Type B pancreatic cell (in vitro differentiated cells): Measurements from ENCODE around the gene CCT7. TPM values are rescaled to one million over a fixed set of nuclear protein-coding genes. Genes with fewer than 3 reads are reported as not detected.

Experiments
- DNase-seq: peaks from one replicate; pipeline ENCODE4 v3.0.0; 2021; ENCODE audit warnings: mixed read lengths; ENCODE audit not compliant: unreplicated experiment; ENCODE audit errors: extremely low spot score
- H3K27ac Mint-ChIP-seq: 2 replicates; pipeline ENCODE4 v1.8.0; 2021; ENCODE audit warnings: mild to moderate bottlenecking, mixed read lengths
- H3K27me3 Mint-ChIP-seq: 2 replicates; pipeline ENCODE4 v1.8.0; 2021; ENCODE audit warnings: mixed read lengths
- H3K36me3 Mint-ChIP-seq: 2 replicates; pipeline ENCODE4 v1.8.0; 2021; ENCODE audit warnings: mixed read lengths
- H3K4me1 Mint-ChIP-seq: one replicate; pipeline ENCODE4 v1.8.0; 2021; ENCODE audit warnings: mixed read lengths; ENCODE audit not compliant: unreplicated experiment
- H3K4me3 Mint-ChIP-seq: 2 replicates; pipeline ENCODE4 v1.8.0; 2021; ENCODE audit warnings: mild to moderate bottlenecking, mixed read lengths
- H3K9me3 Mint-ChIP-seq: 2 replicates; pipeline ENCODE4 v1.8.0; 2021; ENCODE audit warnings: mixed read lengths
- total RNA-seq: library from RNA; stranded (reverse); gene quantifications from 2 replicates; pipeline ENCODE4 v1.2.1, GENCODE V29; 2021; ENCODE audit warnings: low replicate concordance
- TF ChIP-seq, protein P1 (sequence below): fragments of 200-600 bp; sonication (generic); conservative IDR thresholded peaks from 2 replicates; pipeline ENCODE4 v1.5.0; 2021; ENCODE audit warnings: antibody characterized with exemption, mild to moderate bottlenecking

The CCT7 gene
- total RNA-seq, 1 donor from 2014 or later: 300 TPM

DNA sequence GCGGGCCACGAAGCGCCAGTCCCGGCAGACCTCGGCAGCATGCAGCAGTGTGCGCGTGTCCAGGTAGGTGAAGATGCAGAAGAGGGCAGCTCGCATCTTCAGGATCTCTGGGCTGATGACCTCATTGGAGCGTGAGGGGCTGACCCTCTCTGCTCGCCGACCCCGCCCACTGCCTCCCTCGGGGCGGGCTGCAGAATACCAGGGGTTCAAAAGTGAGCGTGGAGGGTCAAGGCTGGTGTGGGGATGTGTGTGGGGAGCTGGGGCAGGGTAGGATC, 30.2 kb downstream of the CCT7 start:
- Mint-ChIP-seq H3K4me3 (no peak overlapping the region), H3K27ac (no peak overlapping the region), H3K36me3 (peaks cover 4% of the 10 kb centered on the region), H3K9me3 (no peaks in the 10 kb centered on the region), H3K4me1 (no peaks in the 10 kb centered on the region), H3K27me3 (peaks cover 23% of the 10 kb centered on the region)
- TF ChIP-seq, protein P1, sequence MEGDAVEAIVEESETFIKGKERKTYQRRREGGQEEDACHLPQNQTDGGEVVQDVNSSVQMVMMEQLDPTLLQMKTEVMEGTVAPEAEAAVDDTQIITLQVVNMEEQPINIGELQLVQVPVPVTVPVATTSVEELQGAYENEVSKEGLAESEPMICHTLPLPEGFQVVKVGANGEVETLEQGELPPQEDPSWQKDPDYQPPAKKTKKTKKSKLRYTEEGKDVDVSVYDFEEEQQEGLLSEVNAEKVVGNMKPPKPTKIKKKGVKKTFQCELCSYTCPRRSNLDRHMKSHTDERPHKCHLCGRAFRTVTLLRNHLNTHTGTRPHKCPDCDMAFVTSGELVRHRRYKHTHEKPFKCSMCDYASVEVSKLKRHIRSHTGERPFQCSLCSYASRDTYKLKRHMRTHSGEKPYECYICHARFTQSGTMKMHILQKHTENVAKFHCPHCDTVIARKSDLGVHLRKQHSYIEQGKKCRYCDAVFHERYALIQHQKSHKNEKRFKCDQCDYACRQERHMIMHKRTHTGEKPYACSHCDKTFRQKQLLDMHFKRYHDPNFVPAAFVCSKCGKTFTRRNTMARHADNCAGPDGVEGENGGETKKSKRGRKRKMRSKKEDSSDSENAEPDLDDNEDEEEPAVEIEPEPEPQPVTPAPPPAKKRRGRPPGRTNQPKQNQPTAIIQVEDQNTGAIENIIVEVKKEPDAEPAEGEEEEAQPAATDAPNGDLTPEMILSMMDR: no peak
- DNase-seq: no peak

DNA sequence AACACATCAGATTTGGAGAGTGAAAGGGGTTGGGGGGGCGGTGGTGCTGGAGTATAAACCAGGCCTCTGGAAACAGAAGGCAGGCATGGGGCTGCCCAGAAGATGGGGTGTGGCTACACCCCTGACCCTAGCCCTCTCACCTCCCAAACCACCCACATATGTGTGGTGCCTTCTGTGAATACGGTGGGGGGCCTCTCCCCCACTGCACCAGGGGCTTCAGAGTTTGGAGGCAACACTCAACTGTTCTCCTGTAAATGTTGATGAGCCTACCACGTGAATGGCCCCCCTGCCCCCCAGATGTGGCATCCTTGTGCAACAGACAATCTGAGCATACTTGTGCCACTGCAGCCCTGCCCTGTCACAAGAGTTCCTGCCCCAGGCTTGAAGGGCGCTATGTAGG, 30.7 kb downstream of the CCT7 start:
- Mint-ChIP-seq H3K27me3 (peaks cover 25% of the 10 kb centered on the region), H3K4me3 (no peak overlapping the region), H3K4me1 (no peaks in the 10 kb centered on the region), H3K9me3 (no peaks in the 10 kb centered on the region), H3K27ac (no peak overlapping the region), H3K36me3 (peaks cover 4% of the 10 kb centered on the region)
- TF ChIP-seq, protein P1: no peak
- no peak for DNase-seq

DNA sequence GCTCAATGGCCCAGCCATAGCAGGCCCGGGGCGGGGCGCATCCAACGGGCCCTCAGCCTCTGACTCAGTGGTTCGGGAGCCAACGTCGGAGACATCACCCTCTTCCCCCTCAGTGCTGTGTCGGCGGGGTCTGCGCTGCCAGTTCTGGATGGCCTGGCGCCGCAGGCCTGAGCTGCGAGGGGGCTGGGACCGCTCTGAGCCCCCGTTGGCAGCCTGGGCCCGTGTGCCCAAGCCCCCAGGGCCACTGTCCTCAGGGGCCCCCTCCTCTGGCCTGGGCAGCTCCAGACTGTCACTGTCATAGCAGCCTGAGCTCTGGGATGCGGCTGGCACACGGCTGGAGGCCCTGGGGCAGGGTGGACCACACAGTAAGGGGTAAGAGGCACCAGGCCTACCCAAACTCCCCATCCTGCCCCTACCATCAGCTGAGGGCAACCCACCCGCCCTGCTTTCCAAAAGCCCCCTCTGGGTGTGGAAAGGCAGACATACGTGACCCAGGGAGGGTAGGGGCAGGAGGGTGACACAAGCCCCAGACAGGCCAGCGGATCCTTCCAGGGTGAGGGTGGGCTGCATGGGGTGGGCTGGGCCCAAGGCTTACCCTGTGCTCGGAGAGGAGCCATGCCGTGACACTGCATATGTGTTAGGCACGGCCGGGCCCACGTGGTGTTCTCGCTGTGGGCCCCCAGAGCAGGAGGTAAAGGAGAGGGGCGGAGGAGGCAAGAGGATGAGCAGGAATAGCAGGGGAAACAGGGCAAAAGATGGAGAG, 31.4 kb downstream of the CCT7 start:
- Mint-ChIP-seq H3K4me1 (no peaks in the 10 kb centered on the region), H3K4me3 (no peak overlapping the region), H3K9me3 (no peaks in the 10 kb centered on the region), H3K27me3 (peaks cover 32% of the 10 kb centered on the region), H3K36me3 (peaks cover 4% of the 10 kb centered on the region), H3K27ac (no peak overlapping the region)
- TF ChIP-seq, protein P1: no peak
- DNase-seq: no peak

DNA sequence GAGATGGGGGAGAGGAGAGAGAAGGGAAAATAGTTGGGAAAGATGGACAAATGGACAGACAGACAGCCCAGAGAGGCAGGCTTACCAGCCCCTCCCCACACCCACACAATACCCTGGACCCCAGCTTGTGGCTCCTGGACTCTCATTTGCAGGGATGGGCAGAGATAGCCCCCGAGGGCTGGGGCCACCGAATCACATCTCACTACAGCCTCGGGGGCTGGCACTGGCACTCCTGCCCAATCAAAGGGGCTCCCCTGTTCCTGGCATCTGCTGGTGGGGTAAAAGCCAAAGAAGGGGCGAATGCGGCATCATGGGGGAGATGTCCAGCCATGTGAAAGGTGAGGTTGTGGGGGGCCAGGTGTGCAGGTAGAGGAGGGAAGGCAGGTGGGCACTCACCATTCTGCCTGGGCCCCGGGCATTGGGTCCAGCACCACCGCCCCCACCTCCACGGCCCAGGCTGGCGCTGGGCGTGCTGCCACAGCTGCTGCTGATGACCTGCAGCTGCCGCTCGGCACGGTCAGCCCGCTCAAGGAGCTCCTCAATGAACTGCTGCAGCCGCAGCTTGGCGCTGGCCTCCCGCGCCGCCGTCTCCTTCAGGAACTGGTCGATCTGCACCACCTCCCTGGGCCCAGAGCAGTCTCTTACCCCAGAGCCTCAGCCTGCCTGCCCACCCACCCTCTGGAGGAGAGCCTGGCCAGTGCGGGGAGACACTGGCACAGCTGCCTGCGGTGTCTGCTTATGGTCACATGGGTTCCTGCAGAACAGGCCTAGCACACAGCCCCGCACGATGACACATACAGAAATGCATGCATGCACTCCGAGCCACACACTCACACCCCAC, 32.2 kb downstream of the CCT7 start:
- no peaks in the 10 kb centered on the region for H3K4me1 Mint-ChIP-seq
- DNase-seq: no peak
- no peaks in the 10 kb centered on the region for H3K9me3 Mint-ChIP-seq
- peak overlapping the region; percentile 1 for H3K27ac Mint-ChIP-seq
- peaks cover 40% of the 10 kb centered on the region for H3K27me3 Mint-ChIP-seq
- H3K36me3 Mint-ChIP-seq: peaks cover 4% of the 10 kb centered on the region
- peak overlapping the region; percentile 50 for H3K4me3 Mint-ChIP-seq
- TF ChIP-seq, protein P1: no peak

DNA sequence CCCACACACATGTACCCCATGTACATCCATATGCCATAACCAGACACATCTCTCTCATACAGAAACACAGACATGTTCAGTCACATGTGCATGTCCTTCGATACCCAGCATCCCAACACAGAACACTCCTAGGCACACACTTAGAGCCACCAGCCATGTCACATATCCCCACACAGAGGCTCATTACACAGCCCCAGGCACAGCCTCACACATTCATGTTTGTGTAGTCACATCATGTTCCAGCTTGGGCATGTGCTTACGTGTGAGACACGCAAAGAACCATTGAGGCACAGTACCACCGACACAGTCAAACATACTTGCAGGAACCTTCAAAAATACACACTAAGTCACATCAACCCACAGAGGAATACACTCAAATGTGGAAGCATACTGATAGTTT, 32.9 kb downstream of the CCT7 start:
- Mint-ChIP-seq H3K27ac (peak overlapping the region; percentile 1), H3K27me3 (peaks cover 45% of the 10 kb centered on the region), H3K36me3 (peaks cover 4% of the 10 kb centered on the region), H3K9me3 (no peaks in the 10 kb centered on the region), H3K4me1 (no peaks in the 10 kb centered on the region), H3K4me3 (peak overlapping the region; percentile 50)
- TF ChIP-seq, protein P1: no peak
- no peak for DNase-seq
